GM18858 (cell line): ENCODE data around the gene BATF3.
"Not testable (repeated sequence)": the region's sequence is repeated elsewhere in the genome, so short reads cannot be mapped to it uniquely, and the experiment has no call there.

Experiments
- ATAC-seq: cut with Tn5 transposase; IDR thresholded peaks from one replicate; pipeline ENCODE4 v1.9.1; 2021; ENCODE audit not compliant: unreplicated experiment

BATF3 gene

GRCh38 chr1:212699625-212700222 lies at the start of gene BATF3:
Gene BATF3, minus strand, starts transcription at chr1:212699840. Its CDS starts 78 bp downstream, at chr1:212699762.
- ATAC-seq, result no peak

- ATAC-seq, result no peak
These were observed 46.9 kb upstream of the BATF3 start for GRCh38 chr1:212746546-212746945.

- no peak for ATAC-seq
These were observed 45.7 kb upstream of the BATF3 start for GRCh38 chr1:212745303-212745702.

GRCh38 chr1:212743901-212744475 lies 44.3 kb upstream of the BATF3 start:
- no peak for ATAC-seq

- no peak for ATAC-seq
These were observed 38.7 kb upstream of the BATF3 start for GRCh38 chr1:212738330-212738729.

GRCh38 chr1:212737559-212737958 lies 37.9 kb upstream of the BATF3 start:
- no peak for ATAC-seq

GRCh38 chr1:212733109-212733508 lies 33.5 kb upstream of the BATF3 start:
- no peak for ATAC-seq

- no peak for ATAC-seq
These were observed 32.0 kb upstream of the BATF3 start for GRCh38 chr1:212731630-212732029.

- no peak for ATAC-seq
These were observed 29.0 kb upstream of the BATF3 start for GRCh38 chr1:212728606-212729005.

- no peak for ATAC-seq
These were observed 27.9 kb upstream of the BATF3 start for GRCh38 chr1:212727386-212728181.

GRCh38 chr1:212724679-212725078 lies 25.0 kb upstream of the BATF3 start:
- not testable (repeated sequence) for ATAC-seq

- ATAC-seq, result no peak
These were observed 22.8 kb upstream of the BATF3 start for GRCh38 chr1:212722270-212722957.

- ATAC-seq, result no peak
These were observed 22.0 kb upstream of the BATF3 start for GRCh38 chr1:212721388-212722247.

GRCh38 chr1:212719633-212720032 lies 20.0 kb upstream of the BATF3 start:
- no peak for ATAC-seq

- ATAC-seq, result no peak
These were observed 18.9 kb upstream of the BATF3 start for GRCh38 chr1:212718499-212718898.

- no peak for ATAC-seq
These were observed 16.5 kb upstream of the BATF3 start for GRCh38 chr1:212716161-212716560.

- ATAC-seq, result no peak
These were observed 14.0 kb upstream of the BATF3 start for GRCh38 chr1:212713465-212714136.

GRCh38 chr1:212712451-212713303 lies 13.0 kb upstream of the BATF3 start:
- no peak for ATAC-seq

- ATAC-seq, result not testable (repeated sequence)
These were observed 12.3 kb upstream of the BATF3 start for GRCh38 chr1:212711974-212712373.
